GM23248 (cell line): ENCODE measurements around the gene PPBP.

Experiments used
- EZH2 ChIP-seq: fragments of 200-600 bp; sonication (generic); IDR thresholded peaks from 2 replicates; pipeline ENCODE4 v1.6.1; 2018; ENCODE audit warnings: antibody characterized with exemption, mild to moderate bottlenecking; ENCODE audit not compliant: insufficient read depth, poor library complexity, severe bottlenecking
- EZH2phosphoT487 ChIP-seq: fragments of 200-600 bp; sonication (generic); IDR thresholded peaks from 2 replicates; pipeline ENCODE4 v1.6.1; 2018; ENCODE audit warnings: antibody characterized with exemption, moderate library complexity, mild to moderate bottlenecking, low read depth; ENCODE audit not compliant: insufficient read depth

DNA sequence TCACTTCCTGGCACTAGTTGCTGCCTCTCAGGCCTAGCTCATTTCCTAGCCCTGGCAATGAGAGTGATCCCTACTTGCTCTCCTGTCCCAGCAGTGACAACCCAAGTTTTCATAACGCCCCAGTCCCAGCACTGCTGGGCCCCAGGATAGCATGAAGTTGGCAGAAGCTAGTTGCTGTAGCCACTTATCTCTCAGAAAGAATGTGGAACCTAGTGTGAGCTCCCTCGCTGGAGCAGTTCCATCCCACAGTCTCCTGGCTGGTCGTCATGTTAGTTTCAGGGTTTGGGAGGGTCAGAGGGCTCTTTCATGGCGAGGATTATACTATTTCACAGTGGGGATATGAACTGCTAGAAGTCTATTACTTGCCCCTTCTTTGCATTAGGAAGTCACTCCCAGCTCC, 11.3 kb downstream of the PPBP start:
- TF ChIP-seq EZH2 (no peak), EZH2phosphoT487 (no peak)
